Measurements from ENCODE around the gene NRXN3.

Gene NRXN3

GRCh38 chr14:79856381-79856780 lies 1686.2 kb downstream of the NRXN3 start:
- no peak for DNase-seq (ENCODE audit: low read depth)
- in situ Hi-C loops (cut with HindIII; ENCODE audit: low sequenced_read_pairs) = no loop called here
- TF ChIP-seq, protein P1, sequence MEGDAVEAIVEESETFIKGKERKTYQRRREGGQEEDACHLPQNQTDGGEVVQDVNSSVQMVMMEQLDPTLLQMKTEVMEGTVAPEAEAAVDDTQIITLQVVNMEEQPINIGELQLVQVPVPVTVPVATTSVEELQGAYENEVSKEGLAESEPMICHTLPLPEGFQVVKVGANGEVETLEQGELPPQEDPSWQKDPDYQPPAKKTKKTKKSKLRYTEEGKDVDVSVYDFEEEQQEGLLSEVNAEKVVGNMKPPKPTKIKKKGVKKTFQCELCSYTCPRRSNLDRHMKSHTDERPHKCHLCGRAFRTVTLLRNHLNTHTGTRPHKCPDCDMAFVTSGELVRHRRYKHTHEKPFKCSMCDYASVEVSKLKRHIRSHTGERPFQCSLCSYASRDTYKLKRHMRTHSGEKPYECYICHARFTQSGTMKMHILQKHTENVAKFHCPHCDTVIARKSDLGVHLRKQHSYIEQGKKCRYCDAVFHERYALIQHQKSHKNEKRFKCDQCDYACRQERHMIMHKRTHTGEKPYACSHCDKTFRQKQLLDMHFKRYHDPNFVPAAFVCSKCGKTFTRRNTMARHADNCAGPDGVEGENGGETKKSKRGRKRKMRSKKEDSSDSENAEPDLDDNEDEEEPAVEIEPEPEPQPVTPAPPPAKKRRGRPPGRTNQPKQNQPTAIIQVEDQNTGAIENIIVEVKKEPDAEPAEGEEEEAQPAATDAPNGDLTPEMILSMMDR (IDR thresholded peaks at IDR 0.05; ENCODE audit: low read depth, low read length, missing control alignments) = no peak
- H3K4me3 ChIP-seq (ENCODE audit: low read depth, low read length) = no peak overlapping the region

DNA sequence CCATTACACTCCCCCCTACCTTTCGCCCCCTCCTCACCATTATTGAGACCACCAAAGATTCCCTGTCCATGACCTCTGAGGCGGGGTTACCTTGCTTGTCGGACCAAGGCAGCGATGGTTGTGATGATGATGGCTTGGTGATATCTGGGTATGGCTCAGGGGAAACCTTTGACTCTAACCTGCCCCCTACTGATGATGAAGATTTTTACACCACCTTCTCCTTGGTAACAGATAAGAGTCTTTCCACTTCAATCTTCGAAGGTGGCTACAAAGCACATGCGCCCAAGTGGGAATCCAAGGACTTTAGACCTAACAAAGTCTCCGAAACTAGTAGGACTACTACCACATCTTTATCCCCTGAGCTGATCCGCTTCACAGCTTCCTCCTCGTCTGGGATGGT lies 1690.9 kb downstream of the NRXN3 start:
- in situ Hi-C loops (cut with HindIII; ENCODE audit: low sequenced_read_pairs) = no loop called here
- TF ChIP-seq, protein P1 (IDR thresholded peaks at IDR 0.05; ENCODE audit: low read depth, low read length, missing control alignments) = no peak
- no peak overlapping the region for H3K4me3 ChIP-seq (ENCODE audit: low read depth, low read length)
- no peak for DNase-seq (ENCODE audit: low read depth)

GRCh38 chr14:79862045-79862444 lies 1691.9 kb downstream of the NRXN3 start:
- no peak overlapping the region for H3K4me3 ChIP-seq (ENCODE audit: low read depth, low read length)
- TF ChIP-seq, protein P1 (IDR thresholded peaks at IDR 0.05; ENCODE audit: low read depth, low read length, missing control alignments) = no peak
- in situ Hi-C loops (cut with HindIII; ENCODE audit: low sequenced_read_pairs) = no loop called here

DNA sequence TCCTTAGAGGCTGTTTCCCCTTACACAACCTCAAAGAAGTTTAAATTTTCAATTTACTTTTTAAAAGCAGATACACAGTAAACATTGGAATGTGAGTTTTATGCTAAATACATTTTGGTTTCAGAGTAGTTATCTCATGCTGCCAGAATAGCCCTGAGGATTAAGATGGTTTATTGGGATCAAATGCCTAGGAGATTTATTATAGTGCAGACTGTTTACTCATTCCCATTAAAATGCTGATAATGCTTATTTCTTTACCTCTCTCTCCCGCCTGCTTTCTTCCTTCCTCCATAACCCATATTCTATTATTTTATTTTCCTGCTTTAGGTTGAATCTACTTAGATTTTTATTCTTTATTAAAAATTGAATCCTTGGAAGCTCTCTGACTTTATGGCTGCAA lies 1701.0 kb downstream of the NRXN3 start:
- TF ChIP-seq, protein P1 (IDR thresholded peaks at IDR 0.05; ENCODE audit: low read depth, low read length, missing control alignments) = no peak
- no peak for DNase-seq (ENCODE audit: low read depth)
- in situ Hi-C loops (cut with HindIII; ENCODE audit: low sequenced_read_pairs) = no loop called here
- H3K4me3 ChIP-seq (ENCODE audit: low read depth, low read length) = no peak overlapping the region

More at GRCh38 chr14:79862045-79862444, 1691.9 kb downstream of the NRXN3 start:
- no peak for DNase-seq (ENCODE audit: low read depth)

GRCh38 chr14:79878229-79878628 lies 1708.1 kb downstream of the NRXN3 start:
- in situ Hi-C loops (cut with HindIII; ENCODE audit: low sequenced_read_pairs) = no loop called here
- no peak overlapping the region for H3K4me3 ChIP-seq (ENCODE audit: low read depth, low read length)
- no peak for DNase-seq (ENCODE audit: low read depth)
- TF ChIP-seq, protein P1 (IDR thresholded peaks at IDR 0.05; ENCODE audit: low read depth, low read length, missing control alignments) = no peak

DNA sequence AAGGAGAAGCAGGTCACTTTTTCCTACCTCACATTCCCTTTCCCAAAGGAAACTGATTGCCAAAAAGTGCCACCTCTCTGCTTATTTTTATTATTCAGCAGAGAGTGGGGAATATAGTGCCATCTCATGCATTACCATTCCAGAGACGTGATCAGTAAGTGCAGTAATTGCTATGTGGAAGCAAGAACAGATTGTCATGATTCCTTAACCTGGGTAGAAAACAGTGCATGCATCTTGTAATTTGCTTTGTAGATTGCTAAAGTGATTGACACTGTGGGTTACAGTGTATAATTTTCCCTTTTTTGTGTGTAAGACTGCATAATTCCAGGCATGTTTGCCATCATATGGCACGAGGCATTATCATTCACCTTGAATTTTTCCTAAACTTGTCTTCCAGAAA lies 1708.6 kb downstream of the NRXN3 start:
- TF ChIP-seq, protein P1 (IDR thresholded peaks at IDR 0.05; ENCODE audit: low read depth, low read length, missing control alignments) = no peak
- H3K4me3 ChIP-seq (ENCODE audit: low read depth, low read length) = no peak overlapping the region
- in situ Hi-C loops (cut with HindIII; ENCODE audit: low sequenced_read_pairs) = no loop called here
- DNase-seq (ENCODE audit: low read depth) = no peak

GRCh38 chr14:79881299-79881698 lies 1711.1 kb downstream of the NRXN3 start:
- TF ChIP-seq, protein P1 (IDR thresholded peaks at IDR 0.05; ENCODE audit: low read depth, low read length, missing control alignments) = no peak
- no peak for DNase-seq (ENCODE audit: low read depth)
- in situ Hi-C loops (cut with HindIII; ENCODE audit: low sequenced_read_pairs) = loop anchor here (5.0 kb wide), 1 partner anchor 104 kb away; no protein-coding TSS in a partner anchor

More at GRCh38 chr14:79881299-79881698, 1711.1 kb downstream of the NRXN3 start:
- no peak overlapping the region for H3K4me3 ChIP-seq (ENCODE audit: low read depth, low read length)

Data from astrocyte of the cerebellum (primary cell).